ENCODE results near the gene NR1H3. TPM values are rescaled to one million over a fixed set of nuclear protein-coding genes. Genes with fewer than 3 reads are reported as not detected.

NR1H3 gene
- total and polyA plus RNA-seq, 2 donors, result 26.3 to 100 TPM

GRCh38 chr11:47269829-47270305 lies 12.1 kb downstream of the NR1H3 start, which contains the start of gene MADD:
Gene MADD, plus strand, starts transcription at chr11:47270133.
- H3K27me3 ChIP-seq (ENCODE audit: control insufficient read depth in 2 of 2, insufficient read depth in 1 of 2, low read length in 1 of 2), result no peaks in the 10 kb centered on the region
- peak within 1 kb of the TSS; percentile 99 for H3K27ac ChIP-seq (ENCODE audit: low read depth in 1 of 2, low read length in 1 of 2)
- H3K4me1 ChIP-seq (ENCODE audit: control insufficient read depth in 2 of 2, insufficient read depth in 2 of 2, low read length in 2 of 2), result peaks cover 12 to 40% of the 10 kb centered on the region in 2 donors
- H3K36me3 ChIP-seq (ENCODE audit: control insufficient read depth in 2 of 2, insufficient read depth in 2 of 2, low read length in 1 of 2), result peaks cover 9 to 12% of the 10 kb centered on the region in 2 donors
- peak; percentile 69 to 95 (median 88) for DNase-seq (ENCODE audit: low read depth in 6 of 9, low spot score in 9 of 9)
- under 1% methylated on average over 57 of the region's 57 CpGs for WGBS
- H3K9me3 ChIP-seq (ENCODE audit: control insufficient read depth in 2 of 2, insufficient read depth in 1 of 2, low read length in 1 of 2), result no peaks in the 10 kb centered on the region
- peak within 1 kb of the TSS; percentile 68 to 82 for H3K4me3 ChIP-seq (ENCODE audit: low read length in 2 of 2)

GRCh38 chr11:47270331-47271271 lies 12.8 kb downstream of the NR1H3 start:
- DNase-seq (ENCODE audit: low read depth in 6 of 9, low spot score in 9 of 9), result peak in 1 of 9 donors; percentile 50
- H3K4me1 ChIP-seq (ENCODE audit: control insufficient read depth in 2 of 2, insufficient read depth in 2 of 2, low read length in 2 of 2), result peaks cover 12 to 37% of the 10 kb centered on the region in 2 donors

GRCh38 chr11:47271328-47271727 lies 13.5 kb downstream of the NR1H3 start:
- H3K9me3 ChIP-seq (ENCODE audit: control insufficient read depth in 2 of 2, insufficient read depth in 1 of 2, low read length in 1 of 2), result no peaks in the 10 kb centered on the region
- H3K27me3 ChIP-seq (ENCODE audit: control insufficient read depth in 2 of 2, insufficient read depth in 1 of 2, low read length in 1 of 2), result no peaks in the 10 kb centered on the region
- H3K36me3 ChIP-seq (ENCODE audit: control insufficient read depth in 2 of 2, insufficient read depth in 2 of 2, low read length in 1 of 2), result peaks cover 24 to 25% of the 10 kb centered on the region in 2 donors
- WGBS, result 49% methylated on average over 4 of the region's 4 CpGs
- H3K27ac ChIP-seq (ENCODE audit: low read depth in 1 of 2, low read length in 1 of 2), result no peak overlapping the region
- peak overlapping the region; percentile 67 to 82 for H3K4me3 ChIP-seq (ENCODE audit: low read length in 2 of 2)
- peak in 1 of 9 donors; percentile 22 for DNase-seq (ENCODE audit: low read depth in 6 of 9, low spot score in 9 of 9)
- peaks cover 12 to 37% of the 10 kb centered on the region in 2 donors for H3K4me1 ChIP-seq (ENCODE audit: control insufficient read depth in 2 of 2, insufficient read depth in 2 of 2, low read length in 2 of 2)

More at GRCh38 chr11:47270331-47271271, 12.8 kb downstream of the NR1H3 start:
- Histone ChIP-seq H3K9me3 (ENCODE audit: control insufficient read depth in 2 of 2, insufficient read depth in 1 of 2, low read length in 1 of 2) (no peaks in the 10 kb centered on the region), H3K27me3 (ENCODE audit: control insufficient read depth in 2 of 2, insufficient read depth in 1 of 2, low read length in 1 of 2) (no peaks in the 10 kb centered on the region), H3K4me3 (ENCODE audit: low read length in 2 of 2) (peak overlapping the region; percentile 67 to 82), H3K36me3 (ENCODE audit: control insufficient read depth in 2 of 2, insufficient read depth in 2 of 2, low read length in 1 of 2) (peaks cover 17 to 18% of the 10 kb centered on the region in 2 donors), H3K27ac (ENCODE audit: low read depth in 1 of 2, low read length in 1 of 2) (peak overlapping the region; percentile 86)
- WGBS, result 2% methylated on average over 34 of the region's 34 CpGs

- 60% methylated on average over 11 of the region's 11 CpGs for WGBS
These were observed 14.3 kb downstream of the NR1H3 start for GRCh38 chr11:47271961-47272661.

GRCh38 chr11:47272706-47273105 lies 14.9 kb downstream of the NR1H3 start:
- H3K4me1 ChIP-seq (ENCODE audit: control insufficient read depth in 2 of 2, insufficient read depth in 2 of 2, low read length in 2 of 2), result peaks cover 12 to 36% of the 10 kb centered on the region in 2 donors
- WGBS, result 0% methylated on average over 1 of the region's 1 CpG
- no peak for DNase-seq (ENCODE audit: low read depth in 6 of 9, low spot score in 9 of 9)
- no peaks in the 10 kb centered on the region for H3K27me3 ChIP-seq (ENCODE audit: control insufficient read depth in 2 of 2, insufficient read depth in 1 of 2, low read length in 1 of 2)
- no peak overlapping the region for H3K27ac ChIP-seq (ENCODE audit: low read depth in 1 of 2, low read length in 1 of 2)
- no peak overlapping the region for H3K4me3 ChIP-seq (ENCODE audit: low read length in 2 of 2)
- no peaks in the 10 kb centered on the region for H3K9me3 ChIP-seq (ENCODE audit: control insufficient read depth in 2 of 2, insufficient read depth in 1 of 2, low read length in 1 of 2)
- H3K36me3 ChIP-seq (ENCODE audit: control insufficient read depth in 2 of 2, insufficient read depth in 2 of 2, low read length in 1 of 2), result peaks cover 37 to 39% of the 10 kb centered on the region in 2 donors

More at GRCh38 chr11:47271961-47272661, 14.3 kb downstream of the NR1H3 start:
- Histone ChIP-seq H3K36me3 (ENCODE audit: control insufficient read depth in 2 of 2, insufficient read depth in 2 of 2, low read length in 1 of 2) (peaks cover 32 to 33% of the 10 kb centered on the region in 2 donors), H3K9me3 (ENCODE audit: control insufficient read depth in 2 of 2, insufficient read depth in 1 of 2, low read length in 1 of 2) (no peaks in the 10 kb centered on the region), H3K4me1 (ENCODE audit: control insufficient read depth in 2 of 2, insufficient read depth in 2 of 2, low read length in 2 of 2) (peaks cover 12 to 37% of the 10 kb centered on the region in 2 donors), H3K27ac (ENCODE audit: low read depth in 1 of 2, low read length in 1 of 2) (no peak overlapping the region), H3K27me3 (ENCODE audit: control insufficient read depth in 2 of 2, insufficient read depth in 1 of 2, low read length in 1 of 2) (no peaks in the 10 kb centered on the region), H3K4me3 (ENCODE audit: low read length in 2 of 2) (peak overlapping the region in 1 of 2 donors; percentile 3)
- peak in 1 of 9 donors; percentile 56 for DNase-seq (ENCODE audit: low read depth in 6 of 9, low spot score in 9 of 9)

GRCh38 chr11:47274495-47275235 lies 16.9 kb downstream of the NR1H3 start:
- no peaks in the 10 kb centered on the region for H3K27me3 ChIP-seq (ENCODE audit: control insufficient read depth in 2 of 2, insufficient read depth in 1 of 2, low read length in 1 of 2)
- H3K9me3 ChIP-seq (ENCODE audit: control insufficient read depth in 2 of 2, insufficient read depth in 1 of 2, low read length in 1 of 2), result no peaks in the 10 kb centered on the region
- no peak overlapping the region for H3K27ac ChIP-seq (ENCODE audit: low read depth in 1 of 2, low read length in 1 of 2)
- peaks cover 12 to 19% of the 10 kb centered on the region in 2 donors for H3K4me1 ChIP-seq (ENCODE audit: control insufficient read depth in 2 of 2, insufficient read depth in 2 of 2, low read length in 2 of 2)
- H3K36me3 ChIP-seq (ENCODE audit: control insufficient read depth in 2 of 2, insufficient read depth in 2 of 2, low read length in 1 of 2), result peaks cover 52 to 57% of the 10 kb centered on the region in 2 donors
- H3K4me3 ChIP-seq (ENCODE audit: low read length in 2 of 2), result no peak overlapping the region
- 98% methylated on average over 28 of the region's 28 CpGs for WGBS
- DNase-seq (ENCODE audit: low read depth in 6 of 9, low spot score in 9 of 9), result no peak

GRCh38 chr11:47276923-47277322 lies 19.1 kb downstream of the NR1H3 start:
- peaks cover 70 to 78% of the 10 kb centered on the region in 2 donors for H3K36me3 ChIP-seq (ENCODE audit: control insufficient read depth in 2 of 2, insufficient read depth in 2 of 2, low read length in 1 of 2)
- no peak for DNase-seq (ENCODE audit: low read depth in 6 of 9, low spot score in 9 of 9)
- no peaks in the 10 kb centered on the region for H3K27me3 ChIP-seq (ENCODE audit: control insufficient read depth in 2 of 2, insufficient read depth in 1 of 2, low read length in 1 of 2)
- no peak overlapping the region for H3K4me3 ChIP-seq (ENCODE audit: low read length in 2 of 2)
- H3K9me3 ChIP-seq (ENCODE audit: control insufficient read depth in 2 of 2, insufficient read depth in 1 of 2, low read length in 1 of 2), result no peaks in the 10 kb centered on the region
- H3K27ac ChIP-seq (ENCODE audit: low read depth in 1 of 2, low read length in 1 of 2), result no peak overlapping the region
- WGBS, result 96% methylated on average over 4 of the region's 4 CpGs
- peaks cover 2 to 5% of the 10 kb centered on the region in 2 donors for H3K4me1 ChIP-seq (ENCODE audit: control insufficient read depth in 2 of 2, insufficient read depth in 2 of 2, low read length in 2 of 2)

GRCh38 chr11:47278058-47278457 lies 20.3 kb downstream of the NR1H3 start:
- 98% methylated on average over 3 of the region's 3 CpGs for WGBS
- no peaks in the 10 kb centered on the region for H3K27me3 ChIP-seq (ENCODE audit: control insufficient read depth in 2 of 2, insufficient read depth in 1 of 2, low read length in 1 of 2)
- no peak overlapping the region for H3K27ac ChIP-seq (ENCODE audit: low read depth in 1 of 2, low read length in 1 of 2)
- peaks cover 80 to 88% of the 10 kb centered on the region in 2 donors for H3K36me3 ChIP-seq (ENCODE audit: control insufficient read depth in 2 of 2, insufficient read depth in 2 of 2, low read length in 1 of 2)
- DNase-seq (ENCODE audit: low read depth in 6 of 9, low spot score in 9 of 9), result no peak
- no peak overlapping the region for H3K4me3 ChIP-seq (ENCODE audit: low read length in 2 of 2)
- H3K4me1 ChIP-seq (ENCODE audit: control insufficient read depth in 2 of 2, insufficient read depth in 2 of 2, low read length in 2 of 2), result no peaks in the 10 kb centered on the region
- no peaks in the 10 kb centered on the region for H3K9me3 ChIP-seq (ENCODE audit: control insufficient read depth in 2 of 2, insufficient read depth in 1 of 2, low read length in 1 of 2)

Measured in thymus (tissue), 11 donors.